Cortex of kidney (tissue), 1 donor: ENCODE data around the gene MOB3B.
"Not testable (repeated sequence)": the region's sequence is repeated elsewhere in the genome, so short reads cannot be mapped to it uniquely, and the experiment has no call there.

ENCODE experiments used
- DNase-seq: peaks from one replicate; lab custom pipeline; 2025; lab: John Stamatoyannopoulos, UW

Gene MOB3B

DNA sequence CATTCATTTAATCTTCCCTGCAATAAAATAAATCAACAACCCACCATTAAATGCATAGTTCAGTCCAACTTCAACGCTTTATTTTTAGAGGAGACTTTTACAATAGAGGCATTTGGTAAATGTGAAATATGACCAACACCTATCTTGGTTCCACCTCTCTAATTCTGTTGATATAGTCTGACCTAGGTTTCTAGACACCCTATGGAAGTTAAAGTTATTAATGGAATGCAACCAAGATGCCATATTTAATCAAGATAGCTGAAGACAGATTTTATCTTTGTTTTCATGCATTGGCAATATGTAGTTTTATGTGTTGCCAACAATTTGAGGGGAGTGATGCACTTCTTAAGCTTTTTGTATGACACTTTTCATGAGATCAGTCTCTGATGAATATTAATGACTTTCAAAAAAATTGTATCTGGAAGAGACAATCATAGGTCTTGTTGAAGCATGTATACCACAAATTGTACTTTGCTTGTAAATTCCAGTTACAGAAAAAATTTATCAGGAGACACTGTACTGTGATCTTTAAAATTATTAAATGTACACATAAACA, 107.3 kb downstream of the MOB3B start:
- DNase-seq = no peak

DNA sequence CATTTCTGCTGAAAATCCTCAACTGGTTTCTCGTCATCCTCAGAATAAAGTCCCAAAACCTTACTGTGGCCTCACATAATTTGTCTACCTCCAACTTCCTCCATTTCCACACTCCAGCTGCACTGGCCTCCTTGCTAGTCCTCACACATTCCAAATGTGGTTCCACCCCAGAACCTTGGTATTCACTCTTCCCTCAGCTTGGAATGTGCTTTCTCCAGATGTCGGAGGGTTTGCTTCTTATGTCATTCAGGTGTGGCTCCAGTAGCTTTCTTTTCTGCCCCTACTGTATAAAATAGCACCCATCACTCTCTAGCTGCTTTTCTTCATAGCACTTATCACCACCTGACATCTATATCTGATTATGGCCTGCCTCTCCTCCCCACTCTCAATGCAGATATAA, 108.0 kb downstream of the MOB3B start:
- DNase-seq = no peak

DNA sequence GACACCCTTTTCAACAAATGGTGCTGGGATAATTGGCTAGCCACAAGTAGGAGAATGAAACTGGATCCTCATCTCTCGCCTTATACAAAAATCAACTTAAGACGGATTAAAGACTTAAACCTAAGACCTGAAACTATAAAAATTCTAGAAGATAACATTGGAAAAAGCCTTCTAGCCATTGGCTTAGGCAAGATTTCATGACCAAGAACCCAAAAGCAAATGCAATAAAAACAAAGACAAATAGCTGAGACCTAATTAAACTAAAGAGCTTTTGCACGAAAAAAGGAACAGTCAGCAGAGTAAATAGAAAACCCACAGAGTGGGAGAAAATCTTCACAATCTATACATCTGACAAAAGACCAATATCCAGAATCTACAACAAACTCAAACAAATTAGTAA, 110.1 kb downstream of the MOB3B start:
- not testable (repeated sequence) for DNase-seq

DNA sequence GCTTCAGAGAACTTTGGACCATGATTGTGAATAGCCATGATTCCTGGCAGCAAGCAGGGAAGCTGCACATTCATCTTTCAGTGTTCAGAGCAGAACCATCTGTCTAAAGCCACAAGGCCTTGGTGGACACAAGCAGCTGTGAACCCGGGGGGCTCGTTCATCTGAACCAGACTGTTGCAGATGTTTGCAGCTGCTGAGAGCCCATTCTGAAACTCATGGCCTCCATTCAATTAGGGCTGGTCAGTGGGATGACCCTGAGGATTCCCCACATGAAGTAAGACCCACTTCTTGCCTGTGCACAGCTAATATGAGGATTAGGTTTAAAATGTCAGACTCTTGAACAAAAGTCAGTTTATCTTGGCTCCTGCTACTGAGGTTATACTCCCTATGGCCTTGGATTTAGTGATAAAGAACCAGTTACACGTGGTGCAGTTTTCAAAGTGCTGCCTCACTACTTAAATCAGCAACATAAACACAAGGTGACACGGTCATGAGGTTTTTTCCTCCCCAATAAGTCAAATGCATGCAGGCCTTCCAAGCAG, 115.3 kb downstream of the MOB3B start:
- no peak for DNase-seq

DNA sequence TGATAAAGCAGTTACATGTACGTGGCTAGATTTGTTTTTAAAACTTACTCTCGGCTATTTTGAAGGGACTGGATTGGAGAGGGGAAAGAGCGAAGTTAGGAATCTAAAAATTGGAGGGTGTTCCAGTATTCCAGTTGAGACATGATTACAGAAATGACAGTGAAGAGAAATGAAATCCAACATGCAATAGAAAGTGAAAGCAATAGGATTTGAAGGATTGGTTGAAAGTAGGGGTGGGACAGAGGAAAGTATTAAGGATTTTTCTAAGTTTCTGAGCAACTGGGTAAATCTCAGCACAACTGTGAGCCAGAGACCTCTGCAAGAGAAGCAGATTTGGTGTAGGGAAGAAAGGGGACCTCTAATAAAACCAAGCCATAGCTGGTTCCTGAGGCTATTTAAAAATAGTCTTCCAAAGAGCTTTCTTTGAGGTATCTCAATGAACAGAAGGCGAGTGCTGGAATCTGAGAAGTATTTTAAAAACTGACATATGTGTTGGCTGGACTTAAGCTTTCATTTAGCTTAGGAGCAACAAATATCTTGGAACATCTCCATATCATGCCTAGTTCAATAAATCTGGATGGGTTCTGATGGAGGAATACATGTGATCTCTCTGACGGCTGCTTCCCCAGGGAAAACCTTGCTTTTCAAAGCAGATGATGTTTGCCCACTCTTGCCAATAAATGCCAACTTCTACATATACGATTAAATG, 115.9 kb downstream of the MOB3B start:
- DNase-seq = no peak

DNA sequence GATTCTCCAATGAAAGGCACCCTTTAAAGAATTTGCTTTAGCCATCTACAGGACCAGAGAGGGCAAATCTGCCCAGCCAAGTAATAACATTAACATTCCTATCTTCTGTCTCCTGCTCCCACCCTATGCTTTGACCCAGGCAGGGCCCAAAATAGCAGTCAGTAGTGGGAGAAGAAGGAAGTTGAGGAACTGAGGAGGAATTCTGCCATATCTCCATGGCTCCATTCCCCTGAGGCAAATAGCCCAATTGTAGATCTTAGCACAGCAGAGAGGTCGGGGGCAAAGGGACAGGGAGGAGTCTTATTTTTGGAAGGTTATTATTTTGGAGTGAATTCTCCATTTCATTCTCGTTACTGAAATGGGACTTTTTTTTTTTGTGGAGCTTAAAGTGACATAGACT, 116.7 kb downstream of the MOB3B start:
- DNase-seq = no peak

DNA sequence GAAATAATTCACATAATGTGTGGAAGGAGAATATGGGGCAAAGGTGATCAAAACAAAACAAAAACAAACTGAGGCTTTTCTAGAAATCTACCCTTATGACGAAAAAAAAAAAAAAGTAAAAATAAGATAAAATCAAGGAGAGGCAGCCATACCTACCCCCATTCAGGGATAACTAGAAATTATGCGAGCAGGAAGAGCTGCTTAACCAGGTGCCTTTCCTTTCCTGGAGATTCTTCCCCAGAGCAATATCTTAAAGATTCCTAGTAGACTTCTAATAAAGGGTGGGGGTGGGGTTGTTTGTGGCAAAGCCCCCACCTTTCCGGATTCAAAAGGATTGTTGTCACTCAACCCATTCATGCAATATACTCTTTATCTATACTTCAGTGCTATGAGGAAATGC, 117.5 kb downstream of the MOB3B start:
- DNase-seq = no peak

DNA sequence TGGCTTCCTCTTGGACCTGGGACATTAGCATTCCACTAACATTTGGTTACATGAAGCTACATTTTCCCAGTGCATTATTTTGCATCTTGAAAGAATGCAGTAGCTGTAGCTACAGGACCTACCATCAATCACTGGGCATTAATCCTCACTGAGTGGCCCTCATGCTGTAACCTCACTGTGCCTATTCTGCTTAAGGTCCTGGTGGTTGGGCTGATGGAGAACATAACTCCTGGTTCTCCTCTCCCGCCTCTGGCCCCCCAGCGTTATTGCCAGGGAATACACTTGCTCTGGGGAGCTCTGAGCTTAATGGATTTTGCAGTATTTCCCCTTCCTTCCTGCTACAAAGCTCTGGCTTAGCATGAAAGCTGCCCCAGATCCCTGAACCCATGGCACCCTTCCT, 121.1 kb downstream of the MOB3B start:
- DNase-seq = no peak

DNA sequence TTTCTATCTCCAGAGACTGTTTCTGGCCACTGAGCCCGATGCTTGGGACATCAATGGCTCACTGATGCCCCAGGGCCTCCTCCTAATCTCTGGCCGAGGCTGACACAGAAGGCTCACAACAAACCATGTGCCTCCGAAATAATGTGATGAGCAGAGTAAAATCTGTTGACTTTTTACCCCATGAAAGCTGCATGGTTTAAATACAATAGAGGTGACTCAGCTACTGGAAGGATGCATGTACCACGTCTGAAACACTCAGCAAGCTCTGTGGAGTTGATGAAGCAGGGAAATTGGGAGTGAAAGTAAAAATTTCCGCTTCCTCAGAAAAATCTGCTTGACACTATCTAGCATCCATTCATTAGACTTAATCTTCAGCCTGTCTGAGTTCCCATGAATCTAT, 121.6 kb downstream of the MOB3B start:
- DNase-seq = no peak

DNA sequence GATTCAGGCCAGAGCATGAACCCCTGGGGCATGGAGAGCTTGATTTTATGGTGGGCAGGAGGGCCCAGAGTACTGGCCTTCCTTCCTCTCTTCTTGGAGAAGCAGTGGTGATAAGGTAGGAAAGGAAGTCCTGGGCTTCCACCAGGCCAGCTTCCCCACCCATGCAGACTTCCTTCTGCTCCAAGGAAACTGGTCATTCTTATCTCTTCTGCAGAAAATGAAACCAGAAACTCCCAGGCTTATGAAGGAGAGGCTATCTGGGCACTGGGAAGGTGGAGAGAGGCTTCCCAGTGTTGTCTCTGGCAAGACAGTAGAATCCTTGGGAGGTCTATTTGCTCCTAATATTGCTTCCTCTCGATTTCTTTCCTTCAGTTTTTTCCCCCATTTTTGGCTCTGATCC, 122.1 kb downstream of the MOB3B start:
- no peak for DNase-seq

DNA sequence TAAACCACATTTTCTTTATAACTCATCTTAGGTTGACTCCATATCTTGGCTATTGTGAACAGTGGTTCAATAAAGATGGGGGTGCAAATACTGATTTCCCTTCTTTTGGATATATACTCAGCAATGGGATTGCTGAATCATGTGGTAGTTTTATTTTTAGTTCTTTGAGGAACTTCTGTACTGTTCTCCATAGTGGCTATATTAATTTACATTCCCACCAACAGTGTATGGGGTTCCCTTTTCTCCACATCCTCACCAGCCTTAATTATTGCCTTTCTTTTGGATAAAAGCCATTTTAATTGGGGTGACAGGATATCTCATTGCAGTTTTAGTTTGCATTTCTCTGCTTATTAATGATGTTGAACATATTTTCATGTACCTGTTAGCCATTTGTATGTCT, 125.0 kb downstream of the MOB3B start:
- no peak for DNase-seq

DNA sequence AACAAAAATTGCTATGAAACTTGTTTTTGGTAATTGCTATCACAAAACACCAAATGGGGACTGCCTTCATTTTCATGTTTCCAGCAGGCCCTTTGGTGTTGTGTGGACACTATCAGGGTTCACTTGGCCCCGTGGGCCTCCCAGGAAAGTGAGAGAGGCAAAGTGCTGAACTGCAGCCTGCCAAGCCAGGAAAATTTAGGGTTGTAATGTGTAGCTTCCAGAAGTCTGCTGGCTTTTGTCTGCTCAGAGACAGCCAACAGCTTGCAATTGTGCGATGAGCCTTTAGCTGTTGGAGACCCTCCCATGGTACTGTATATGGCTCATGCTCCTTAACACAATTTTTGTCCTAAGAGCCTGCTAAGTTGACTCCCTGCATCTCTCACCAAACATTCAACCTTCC, 127.0 kb downstream of the MOB3B start:
- no peak for DNase-seq

DNA sequence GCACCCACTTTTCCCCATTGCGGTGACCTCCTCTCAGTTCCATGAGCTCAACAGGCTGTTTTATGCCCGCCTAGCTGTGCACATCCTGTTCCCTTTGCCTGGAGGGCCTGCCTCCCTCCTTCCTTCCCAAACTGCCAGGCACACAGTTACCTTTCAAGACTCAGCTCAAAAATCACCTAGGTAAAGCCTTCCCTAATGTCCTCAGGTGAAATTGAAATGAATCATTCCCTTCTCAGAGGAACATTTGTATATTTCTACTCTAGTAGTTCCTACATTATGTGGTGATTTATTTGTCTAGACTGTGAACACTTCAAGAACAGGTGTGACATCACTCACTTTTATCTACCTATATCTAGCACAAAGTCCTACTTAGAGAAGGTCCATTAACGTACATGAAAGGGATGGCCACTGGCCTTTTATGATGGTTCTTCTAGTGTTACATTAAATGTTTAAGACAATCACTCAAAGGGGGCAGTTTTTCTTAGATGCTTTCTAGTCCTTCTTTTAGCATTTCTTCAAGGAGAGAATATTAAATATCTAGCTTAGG, 129.2 kb downstream of the MOB3B start:
- DNase-seq = no peak

DNA sequence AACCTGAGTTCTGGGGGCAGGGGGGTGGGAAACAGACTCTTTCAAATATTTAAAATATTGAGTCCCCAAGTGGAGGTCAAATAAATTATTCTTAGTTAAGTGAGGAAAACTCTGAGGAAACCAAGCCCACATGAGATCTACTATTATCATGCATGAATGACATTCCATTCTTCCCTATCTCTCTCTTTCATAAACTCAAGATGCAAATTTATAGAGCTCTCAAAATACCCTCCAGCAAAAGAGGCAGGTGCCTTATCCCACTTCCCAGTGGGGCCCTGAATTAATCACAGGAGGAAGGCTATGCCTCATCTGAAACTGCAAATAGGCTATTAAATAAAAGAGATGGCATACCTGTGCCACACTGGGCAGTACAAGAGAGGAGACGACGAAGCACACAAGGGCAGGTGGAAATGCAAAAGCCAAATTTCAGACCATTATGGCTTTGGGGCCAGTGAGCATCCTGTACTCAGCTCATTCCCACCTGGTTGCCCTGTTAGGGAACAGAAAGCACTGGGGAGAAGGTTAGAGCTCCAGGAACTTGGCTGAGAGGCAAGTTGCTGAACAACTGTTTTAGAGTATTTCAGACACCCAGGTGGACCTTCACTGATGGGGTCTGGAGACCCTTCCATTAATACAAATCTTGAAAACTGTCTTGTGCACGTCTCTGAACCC, 130.5 kb downstream of the MOB3B start:
- DNase-seq = no peak

DNA sequence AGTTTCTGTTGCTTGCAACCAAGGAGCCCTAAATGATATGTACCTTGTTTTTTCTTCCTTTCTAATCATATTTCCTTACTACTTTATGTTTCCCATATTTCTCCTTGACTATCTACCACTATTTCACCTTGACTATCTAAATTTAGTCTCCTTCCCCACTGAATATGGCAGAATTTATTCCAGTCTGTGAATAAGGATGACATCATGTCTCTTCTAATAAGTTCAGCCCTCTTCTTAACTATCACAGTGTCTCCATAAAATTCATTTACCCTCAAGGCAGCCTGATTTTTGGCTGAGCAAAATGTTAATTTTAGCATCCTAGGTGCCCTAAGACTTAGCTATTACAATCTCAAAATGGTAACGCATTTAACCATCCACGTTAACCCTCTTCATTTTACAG, 133.1 kb downstream of the MOB3B start:
- DNase-seq = no peak

DNA sequence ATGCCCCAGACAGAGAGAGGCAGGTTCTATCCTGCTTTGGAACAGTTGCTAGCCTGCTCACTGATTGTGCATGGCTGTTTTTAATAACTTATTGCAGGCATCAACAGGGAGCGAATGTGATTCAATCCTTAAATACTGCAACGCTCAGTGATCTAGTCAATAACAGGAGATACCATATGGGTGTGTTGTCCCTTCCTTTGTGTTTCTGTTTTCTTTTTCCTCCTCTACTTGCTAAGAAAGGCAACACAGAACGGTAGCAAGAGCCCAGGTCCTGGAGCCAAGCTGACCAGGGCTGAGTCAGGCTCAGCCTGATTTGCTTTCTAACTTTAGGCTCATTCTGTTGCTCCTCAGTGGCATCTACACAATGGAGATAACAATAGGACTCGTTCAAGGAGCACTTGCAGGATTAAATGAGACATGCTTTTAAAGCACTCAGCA, 134.1 kb downstream of the MOB3B start:
- no peak for DNase-seq

DNA sequence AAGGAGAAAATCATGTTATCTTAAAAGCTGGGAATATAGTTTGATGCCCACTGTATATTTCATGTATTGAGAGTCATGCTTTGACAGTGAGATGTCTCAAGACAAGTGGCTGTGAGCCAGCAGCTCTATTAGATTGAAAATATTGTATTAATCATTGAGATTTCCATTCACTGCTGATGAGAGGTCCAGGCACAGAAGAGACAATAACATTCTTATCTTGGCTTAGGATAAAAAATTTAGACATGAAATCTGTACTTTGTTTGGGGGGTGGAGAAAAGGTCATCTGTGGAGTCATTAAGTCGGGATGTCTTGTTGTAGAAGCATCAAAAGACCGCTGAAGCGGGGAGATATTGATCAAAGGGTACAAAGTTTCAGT, 134.8 kb downstream of the MOB3B start:
- DNase-seq = no peak

DNA sequence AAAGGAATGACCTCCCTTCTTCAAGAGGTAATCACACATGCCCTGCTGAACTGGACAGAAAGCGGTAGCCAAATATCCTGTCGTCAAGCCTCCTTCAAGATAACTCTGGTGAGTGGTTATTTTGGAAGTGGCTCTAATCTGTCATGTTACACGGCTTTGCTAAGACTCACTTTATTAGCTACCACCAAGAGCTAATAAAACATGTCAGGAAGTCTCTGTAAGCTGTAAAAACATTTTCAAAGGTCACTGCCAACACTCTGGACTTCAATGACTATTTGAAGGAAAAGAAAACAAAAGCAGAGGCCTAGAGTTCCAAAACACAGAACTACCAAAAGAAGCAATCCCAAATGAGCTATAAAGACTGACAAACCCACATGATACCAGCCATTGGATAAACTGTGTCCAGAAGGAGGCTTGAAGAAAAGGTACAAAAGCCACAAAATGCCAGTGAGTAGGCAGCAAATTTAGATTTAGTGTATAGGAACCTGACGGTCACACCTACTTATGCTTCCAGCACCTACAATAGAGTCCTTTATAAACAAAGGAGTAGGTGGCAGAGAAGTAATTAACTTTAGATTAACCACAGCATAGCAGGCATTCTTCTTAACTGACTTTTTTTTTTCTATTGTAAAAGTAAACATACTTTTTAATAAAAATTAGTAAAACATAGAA, 135.3 kb downstream of the MOB3B start:
- no peak for DNase-seq

DNA sequence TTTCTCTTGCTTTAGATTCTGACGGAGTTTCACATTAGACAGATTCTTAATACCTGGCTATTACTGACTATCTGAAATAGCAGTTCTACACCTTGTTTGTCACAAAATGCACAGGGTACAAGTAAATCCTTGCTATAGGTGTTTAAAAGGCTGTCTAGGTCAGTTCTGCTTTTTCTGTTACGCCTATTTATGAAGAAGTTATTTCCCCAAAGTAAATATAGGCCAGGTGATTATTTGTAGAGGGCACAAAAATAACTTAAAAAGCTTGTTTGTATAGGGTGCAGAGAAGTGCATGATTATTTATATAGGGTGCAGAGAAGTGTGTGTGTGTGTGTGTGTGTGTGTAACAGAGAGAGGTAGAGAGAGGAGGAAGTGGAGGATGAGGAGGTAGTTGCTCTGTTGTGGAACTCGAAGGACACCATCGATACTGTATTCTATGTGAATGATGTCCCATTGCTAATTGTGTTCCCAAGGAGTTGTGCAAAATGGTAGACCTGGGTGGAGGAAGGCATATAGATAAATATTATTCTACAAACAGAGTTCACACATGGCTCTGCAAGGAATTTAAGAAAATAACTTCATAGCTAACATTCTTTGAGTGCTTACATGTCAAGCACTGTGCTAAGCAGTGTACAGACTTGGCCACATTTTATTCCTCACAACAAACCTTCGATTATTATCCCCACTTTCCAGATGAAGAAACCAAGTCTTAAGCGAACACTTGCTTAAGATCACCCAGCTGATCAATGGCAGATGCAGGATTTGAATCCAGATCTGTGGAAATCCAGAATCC, 136.4 kb downstream of the MOB3B start:
- no peak for DNase-seq

DNA sequence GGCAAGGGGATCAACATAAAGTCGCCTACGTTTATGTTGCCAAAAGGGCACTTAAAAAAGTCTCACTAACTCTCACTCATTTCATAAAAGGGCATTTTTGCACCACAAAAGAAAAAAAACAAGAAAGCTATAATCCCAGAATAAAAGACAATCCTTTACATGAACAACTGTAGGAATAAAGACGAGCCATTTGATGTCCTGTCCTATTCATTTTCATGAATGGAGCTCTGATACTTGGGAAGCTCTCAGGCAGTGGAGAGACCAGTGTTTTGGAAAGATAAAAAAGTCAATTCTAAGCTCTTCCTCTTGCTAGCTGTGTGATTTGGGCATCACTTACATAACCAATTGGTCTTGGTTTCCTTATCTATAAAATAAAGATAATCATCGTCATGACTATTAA, 137.2 kb downstream of the MOB3B start:
- DNase-seq = no peak

DNA sequence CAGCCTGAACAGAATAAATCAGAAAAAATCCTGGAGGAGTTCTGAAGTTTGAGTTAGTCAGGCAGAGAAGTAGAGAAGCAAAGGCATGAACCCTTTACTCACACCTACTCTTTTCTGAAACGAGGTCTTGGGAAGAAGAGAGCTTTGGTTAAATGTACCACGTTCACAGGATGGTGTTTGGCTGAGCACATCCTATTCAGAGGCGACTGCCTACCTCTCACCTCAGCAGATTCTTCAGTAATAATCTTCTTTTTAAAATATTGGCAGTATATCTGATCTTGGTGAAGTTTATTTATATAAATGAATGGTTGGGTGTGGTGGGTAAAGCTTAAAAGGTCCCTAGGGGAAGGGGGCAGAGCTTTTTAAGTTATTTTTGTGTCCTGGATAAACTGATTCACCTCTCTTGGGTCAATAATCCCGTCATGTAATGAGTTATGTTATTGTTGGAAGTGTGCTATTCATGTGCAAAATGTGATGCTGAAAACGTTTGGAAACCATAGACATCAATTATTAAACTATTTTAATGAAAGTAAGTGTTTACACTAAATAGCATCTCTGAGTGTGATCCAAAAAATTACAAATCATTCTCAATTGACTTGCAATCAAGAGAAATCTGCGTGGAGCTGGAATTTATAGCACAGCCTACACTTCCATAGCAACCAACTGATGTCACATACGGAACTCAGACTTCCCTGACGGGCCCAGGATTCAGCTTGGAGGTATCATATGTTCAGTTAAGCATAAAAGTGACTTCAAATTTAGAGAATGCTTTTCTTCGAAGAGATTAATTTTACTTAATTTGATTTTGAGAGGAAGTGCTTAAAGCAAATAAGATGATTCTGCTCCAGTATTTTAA, 138.3 kb downstream of the MOB3B start:
- DNase-seq = no peak
